ENCODE results near the gene TAS2R7.
"Not testable (repeated sequence)": the region's sequence is repeated elsewhere in the genome, so short reads cannot be mapped to it uniquely, and the experiment has no call there.

The TAS2R7 gene

GRCh38 chr12:10802587-10802986, at the start of gene TAS2R7:
Gene TAS2R7, minus strand, starts transcription at chr12:10802627. Its CDS starts 57 bp downstream, at chr12:10802570.
- DNase-seq (ENCODE audit: low read depth in 2 of 2): no peak

- DNase-seq (ENCODE audit: low read depth in 2 of 2): no peak
These were observed 48.9 kb upstream of the TAS2R7 start for GRCh38 chr12:10851243-10851858.

GRCh38 chr12:10849425-10849878, 47.0 kb upstream of the TAS2R7 start, which contains the start of gene PRR4:
Gene PRR4, minus strand, starts transcription at chr12:10849475. Its CDS starts 38 bp downstream, at chr12:10849437.
- no peak for DNase-seq (ENCODE audit: low read depth in 2 of 2)

- DNase-seq (ENCODE audit: low read depth in 2 of 2): no peak
These were observed 45.3 kb upstream of the TAS2R7 start for GRCh38 chr12:10847744-10848143.

GRCh38 chr12:10842862-10843261, 40.4 kb upstream of the TAS2R7 start:
- no peak for DNase-seq (ENCODE audit: low read depth in 2 of 2)

GRCh38 chr12:10838461-10838860, 36.0 kb upstream of the TAS2R7 start:
- DNase-seq (ENCODE audit: low read depth in 2 of 2): no peak

- DNase-seq (ENCODE audit: low read depth in 2 of 2): no peak
These were observed 27.6 kb upstream of the TAS2R7 start for GRCh38 chr12:10829994-10830393.

- DNase-seq (ENCODE audit: low read depth in 2 of 2): no peak
These were observed 23.8 kb upstream of the TAS2R7 start, which contains the start of gene TAS2R10 for GRCh38 chr12:10826258-10826657. Gene TAS2R10, minus strand, starts transcription at chr12:10826358. Its CDS starts 89 bp downstream, at chr12:10826269.

- no peak for DNase-seq (ENCODE audit: low read depth in 2 of 2)
These were observed 22.5 kb upstream of the TAS2R7 start for GRCh38 chr12:10824957-10825356.

- no peak for DNase-seq (ENCODE audit: low read depth in 2 of 2)
These were observed 9.6 kb upstream of the TAS2R7 start for GRCh38 chr12:10811883-10812536.

GRCh38 chr12:10810068-10810467, 7.6 kb upstream of the TAS2R7 start, which contains the start of gene TAS2R9:
Gene TAS2R9, minus strand, starts transcription at chr12:10810168. Its CDS starts 93 bp downstream, at chr12:10810075.
- DNase-seq (ENCODE audit: low read depth in 2 of 2): no peak

- DNase-seq (ENCODE audit: low read depth in 2 of 2): no peak
These were observed 4.8 kb upstream of the TAS2R7 start, which contains the start of gene TAS2R8 for GRCh38 chr12:10807186-10807585. Gene TAS2R8, minus strand, starts transcription at chr12:10807286. Its CDS starts 306 bp downstream, at chr12:10806980.

GRCh38 chr12:10801741-10802140, 686 bp downstream of the TAS2R7 start:
- no peak for DNase-seq (ENCODE audit: low read depth in 2 of 2)

GRCh38 chr12:10794222-10794621, 8.2 kb downstream of the TAS2R7 start:
- no peak for DNase-seq (ENCODE audit: low read depth in 2 of 2)

- DNase-seq (ENCODE audit: low read depth in 2 of 2): not testable (repeated sequence)
These were observed 10.7 kb downstream of the TAS2R7 start for GRCh38 chr12:10791769-10792168.

- no peak for DNase-seq (ENCODE audit: low read depth in 2 of 2)
These were observed 19.2 kb downstream of the TAS2R7 start for GRCh38 chr12:10783252-10783651.

GRCh38 chr12:10779103-10779502, 23.3 kb downstream of the TAS2R7 start:
- no peak for DNase-seq (ENCODE audit: low read depth in 2 of 2)

GRCh38 chr12:10771132-10771733, 31.2 kb downstream of the TAS2R7 start:
- no peak for DNase-seq (ENCODE audit: low read depth in 2 of 2)

- DNase-seq (ENCODE audit: low read depth in 2 of 2): no peak
These were observed 42.8 kb downstream of the TAS2R7 start for GRCh38 chr12:10759657-10760056.

- no peak for DNase-seq (ENCODE audit: low read depth in 2 of 2)
These were observed 46.2 kb downstream of the TAS2R7 start for GRCh38 chr12:10756194-10756593.

- no peak for DNase-seq (ENCODE audit: low read depth in 2 of 2)
These were observed 49.4 kb downstream of the TAS2R7 start for GRCh38 chr12:10753059-10753458.

Data from stimulated activated CD8-positive, alpha-beta memory T cell treated with anti-CD3 and anti-CD28 coated beads, Interleukin-7, amount 100 ng/mL, for 1 hour (primary cell).